NB4 (cell line): ENCODE data around the gene CTDSPL.

ENCODE experiments used
- CTCF ChIP-seq: IDR thresholded peaks from one replicate; pipeline ENCODE4 v1.5.1; 2012; ENCODE audit warnings: low read depth, low read length
- MAX ChIP-seq: IDR thresholded peaks from 2 replicates; pipeline ENCODE4 v1.6.1; 2011; ENCODE audit warnings: low read depth, low read length
- MYC ChIP-seq: IDR thresholded peaks from 2 replicates; pipeline ENCODE4 v1.6.1; 2011; ENCODE audit warnings: low read depth, low read length
- POLR2A ChIP-seq: IDR thresholded peaks from 2 replicates; pipeline ENCODE4 v1.6.1; 2011; ENCODE audit warnings: mild to moderate bottlenecking; ENCODE audit not compliant: insufficient read length; ENCODE audit errors: extremely low read depth

- TF ChIP-seq CTCF (no peak), POLR2A (no peak), MYC (no peak), MAX (no peak)
Measured at GRCh38 chr3:38005076-38006020, 143.7 kb downstream of the CTDSPL start.
